A549 (cell line): ENCODE results near the gene PDGFC. TPM values are rescaled to one million over a fixed set of nuclear protein-coding genes. Genes with fewer than 3 reads are reported as not detected.

ENCODE experiments used
- ATAC-seq, 2 experiments: fragments of 200-7000 bp in 1 of 2; fragments of >200 bp in 1 of 2; cut with Nextera tagmentation in 1 of 2; cut with Tn5 transposase in 1 of 2; 3 replicates each; pipeline versions ENCODE4 v1.8.0 to v1.9.1; 2018 to 2020; ENCODE audit warnings: mild to moderate bottlenecking in 1 of 2, moderate library complexity in 1 of 2
- CTCF ChIA-PET: fragments of 300-600 bp; sonication (Branson Sonifier 250); formaldehyde crosslinking; extraction: SDS; loops from one replicate; lab custom pipeline; 2021; ENCODE audit warnings: antibody characterized with exemption, inconsistent platforms; lab: Yijun Ruan, JAX
- POLR2A ChIA-PET: fragments of 350-600 bp; formaldehyde crosslinking; extraction: SDS; loops from one replicate; lab custom pipeline; 2021; ENCODE audit warnings: antibody characterized with exemption, inconsistent platforms; lab: Yijun Ruan, JAX
- DNase-seq, 2 experiments: peaks; one replicate each; pipeline versions ENCODE4 v3.0.0 to v3.0.0-alpha.2; 2011 to 2016; ENCODE audit warnings: low read depth in 1 of 2, low spot score in 1 of 2
- FAIRE-seq: peaks from 2 replicates; lab custom pipeline; 2011; peaks lifted over from hg19 to GRCh38; lab: Jason Lieb, UNC
- H3K27ac ChIP-seq, 2 experiments: fragments of >200 bp; sonication (Bioruptor Twin); formaldehyde crosslinking; 3 replicates each; pipeline ENCODE4 v1.5.1; 2016 to 2017
- H3K4me1 ChIP-seq: fragments of >200 bp; sonication (Bioruptor Twin); formaldehyde crosslinking; 3 replicates; pipeline ENCODE4 v1.6.1; 2016
- H3K4me2 ChIP-seq: fragments of >200 bp; sonication (Bioruptor Twin); formaldehyde crosslinking; 3 replicates; pipeline ENCODE4 v1.6.1; 2016
- H3K4me3 ChIP-seq: fragments of >200 bp; sonication (Bioruptor Twin); formaldehyde crosslinking; 3 replicates; pipeline ENCODE4 v1.5.1; 2016
- H3K9me3 ChIP-seq: fragments of >200 bp; sonication (Bioruptor Twin); formaldehyde crosslinking; 3 replicates; pipeline ENCODE4 v1.6.1; 2016
- CEBPB ChIP-seq, 2 experiments: fragments of >200 bp in 1 of 2; sonication (Bioruptor Twin) in 1 of 2; formaldehyde crosslinking in 1 of 2; IDR thresholded peaks; 2 replicates each; pipeline ENCODE4 v1.6.1; 2012 to 2016
- CHD2 ChIP-seq: fragments of 150-350 bp; IDR thresholded peaks from 2 replicates; pipeline ENCODE4 v1.6.1; 2014; ENCODE audit warnings: low read length; ENCODE audit not compliant: partially characterized antibody
- CHD4 ChIP-seq: fragments of 200-600 bp; sonication (generic); IDR thresholded peaks from 2 replicates; pipeline ENCODE4 v1.6.1; 2016; ENCODE audit warnings: antibody characterized with exemption, mild to moderate bottlenecking, borderline replicate concordance
- CTCF ChIP-seq: fragments of >200 bp; sonication (Bioruptor Twin); formaldehyde crosslinking; IDR thresholded peaks from 3 replicates; pipeline ENCODE4 v1.5.1; 2016
- EP300 ChIP-seq, 2 experiments: fragments of >200 bp; sonication (Bioruptor Twin); formaldehyde crosslinking; IDR thresholded peaks; 2 replicates in 1 of 2; 3 replicates in 1 of 2; pipeline ENCODE4 v1.6.1; 2016 to 2017
- ESRRA ChIP-seq: fragments of 150-350 bp; IDR thresholded peaks from 2 replicates; pipeline ENCODE4 v1.6.1; 2014; ENCODE audit warnings: mild to moderate bottlenecking, low read length, borderline replicate concordance
- FOXS1 ChIP-seq: fragments of 250-450 bp; sonication (Bioruptor Pico); IDR thresholded peaks from 2 replicates; pipeline ENCODE4 v1.5.0; 2020; ENCODE audit warnings: mild to moderate bottlenecking, moderate library complexity
- HEYL ChIP-seq: fragments of 250-450 bp; sonication (Bioruptor Pico); IDR thresholded peaks from 2 replicates; pipeline ENCODE4 v1.8.0; 2021; ENCODE audit warnings: mild to moderate bottlenecking, moderate library complexity
- HMGXB4 ChIP-seq: fragments of 250-450 bp; sonication (Bioruptor Pico); IDR thresholded peaks from 2 replicates; pipeline ENCODE4 v1.5.0; 2021; ENCODE audit warnings: mild to moderate bottlenecking, moderate library complexity, borderline replicate concordance
- HOXA7 ChIP-seq: fragments of 250-450 bp; sonication (Bioruptor Pico); IDR thresholded peaks from 2 replicates; pipeline ENCODE4 v1.5.0; 2020; ENCODE audit warnings: mild to moderate bottlenecking, moderate library complexity
- HOXB13 ChIP-seq: fragments of 250-450 bp; sonication (Bioruptor Pico); IDR thresholded peaks from 2 replicates; pipeline ENCODE4 v1.5.0; 2020; ENCODE audit warnings: low read depth, mild to moderate bottlenecking, moderate library complexity
- KDM1A ChIP-seq: fragments of 200-600 bp; sonication (generic); IDR thresholded peaks from 2 replicates; pipeline ENCODE4 v1.6.1; 2016; ENCODE audit warnings: low read depth, mild to moderate bottlenecking
- KDM5A ChIP-seq: fragments of 200-600 bp; sonication (generic); IDR thresholded peaks from 2 replicates; pipeline ENCODE4 v1.6.1; 2016; ENCODE audit warnings: antibody characterized with exemption, mild to moderate bottlenecking
- MAFK ChIP-seq: fragments of 450-650 bp; IDR thresholded peaks from 2 replicates; pipeline ENCODE4 v1.6.1; 2014; ENCODE audit not compliant: partially characterized antibody
- MYC ChIP-seq: IDR thresholded peaks from 2 replicates; pipeline ENCODE4 v1.6.1; 2012; ENCODE audit warnings: mild to moderate bottlenecking, inconsistent platforms, low read length, improper control_type of control experiment, borderline replicate concordance
- NFE2L2 ChIP-seq: fragments of 150-350 bp; conservative IDR thresholded peaks from 2 replicates; pipeline ENCODE4 v1.6.1; 2014; ENCODE audit warnings: low read length
- NR3C1 ChIP-seq: fragments of >200 bp; sonication (Bioruptor Twin); formaldehyde crosslinking; IDR thresholded peaks from 3 replicates; pipeline ENCODE4 v1.6.1; 2017
- POLR2A ChIP-seq: IDR thresholded peaks from 2 replicates; pipeline ENCODE4 v1.6.1; 2012; ENCODE audit warnings: mild to moderate bottlenecking, low read length
- RCOR1 ChIP-seq: fragments of 150-350 bp; IDR thresholded peaks from 2 replicates; pipeline ENCODE4 v1.6.1; 2014; ENCODE audit warnings: antibody characterized with exemption, low read length, low read depth
- RFX5 ChIP-seq: fragments of 450-650 bp; IDR thresholded peaks from 2 replicates; pipeline ENCODE4 v1.7.1; 2014; ENCODE audit warnings: antibody characterized with exemption, mild to moderate bottlenecking, moderate library complexity
- RNF2 ChIP-seq: fragments of 200-600 bp; sonication (generic); IDR thresholded peaks from 2 replicates; pipeline ENCODE4 v1.6.1; 2016; ENCODE audit warnings: low read depth, mild to moderate bottlenecking, antibody characterized with exemption, moderate library complexity, borderline replicate concordance
- SREBF2 ChIP-seq: fragments of 450-650 bp; IDR thresholded peaks from 2 replicates; pipeline ENCODE4 v1.6.1; 2014; ENCODE audit warnings: mild to moderate bottlenecking, moderate library complexity
- ZNF302 ChIP-seq: fragments of 250-450 bp; sonication (Bioruptor Pico); IDR thresholded peaks from 2 replicates; pipeline ENCODE4 v1.9.0; 2021; ENCODE audit warnings: inconsistent platforms, mild to moderate bottlenecking, moderate library complexity
- WGBS: methylation state at CpG from one replicate; pipeline ENCODE4 v1.1.6; 2017; ENCODE audit errors: missing lambda C conversion rate; 5-methylcytosine and 5-hydroxymethylcytosine counted together
- polyA plus RNA-seq, 4 experiments: library from polyadenylated mRNA; depleted of rRNA in 3 of 4; stranded (reverse); fragments of >200 nt; fragmentation: RNase III in 1 of 4; extraction: RNeasy Plus Mini Kit Qiagen cat#74134 plus additional on column Dnase treatment in 1 of 4; gene quantifications; 2 replicates in 3 of 4; 3 replicates in 1 of 4; pipeline ENCODE4 v1.2.3, GENCODE V29; 2011 to 2017
- TF ChIP-seq, protein P1 (sequence below): IDR thresholded peaks from 2 replicates; pipeline ENCODE4 v1.6.1; 2012

Gene PDGFC
- polyA plus RNA-seq, 2 of the 4 experiments (the other 2 are of a cell fraction): 3.5 to 4.1 TPM

DNA sequence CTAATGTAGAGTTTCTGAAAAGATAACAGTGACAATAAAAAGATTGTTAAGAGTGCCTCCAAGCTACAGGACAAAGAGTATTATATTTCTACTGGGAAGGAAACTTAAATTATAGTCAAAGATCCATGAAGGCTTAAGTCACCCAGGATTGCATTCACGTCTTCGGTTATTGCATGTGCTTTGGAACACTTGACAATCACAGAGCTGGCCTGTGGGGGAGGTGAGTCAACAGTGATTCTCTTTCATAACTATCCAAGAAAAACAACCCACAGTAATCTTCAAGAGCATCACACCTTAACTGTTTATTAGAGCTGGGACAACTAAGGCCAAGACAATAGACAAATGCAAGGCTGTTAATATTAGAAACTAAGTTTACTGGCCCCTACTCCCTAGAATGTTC lies 40.3 kb downstream of the PDGFC start (continued):
- TF ChIP-seq KDM1A (no peak), ZNF302 (CRISPR knock-in tag) (no peak), HOXA7 (CRISPR knock-in tag) (no peak), CEBPB (IDR thresholded peaks at IDR 0.05) (peak; percentile 58 to 86), RNF2 (no peak)

GRCh38 chr4:156929386-156930105 lies 42.1 kb downstream of the PDGFC start:
- CTCF ChIA-PET: no interaction called here
- H3K9me3 ChIP-seq: 0 out of 3 replicates have a peak, but pooled peaks cover 6% of the 10 kb centered on the region
- TF ChIP-seq, protein P1, sequence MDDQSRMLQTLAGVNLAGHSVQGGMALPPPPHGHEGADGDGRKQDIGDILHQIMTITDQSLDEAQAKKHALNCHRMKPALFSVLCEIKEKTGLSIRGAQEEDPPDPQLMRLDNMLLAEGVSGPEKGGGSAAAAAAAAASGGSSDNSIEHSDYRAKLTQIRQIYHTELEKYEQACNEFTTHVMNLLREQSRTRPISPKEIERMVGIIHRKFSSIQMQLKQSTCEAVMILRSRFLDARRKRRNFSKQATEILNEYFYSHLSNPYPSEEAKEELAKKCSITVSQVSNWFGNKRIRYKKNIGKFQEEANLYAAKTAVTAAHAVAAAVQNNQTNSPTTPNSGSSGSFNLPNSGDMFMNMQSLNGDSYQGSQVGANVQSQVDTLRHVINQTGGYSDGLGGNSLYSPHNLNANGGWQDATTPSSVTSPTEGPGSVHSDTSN: no peak
- no peak for TF ChIP-seq NR3C1
- TF ChIP-seq CHD2: no peak
- no peak for TF ChIP-seq RCOR1
- no peak for TF ChIP-seq MAFK
- TF ChIP-seq KDM5A: no peak
- TF ChIP-seq EP300 (IDR thresholded peaks at IDR 0.05): no peak
- no peak for TF ChIP-seq MYC
- no peak for TF ChIP-seq HMGXB4
- no peak for TF ChIP-seq CTCF
- TF ChIP-seq POLR2A: no peak
- no peak for TF ChIP-seq ESRRA
- TF ChIP-seq RFX5: no peak
- no peak for TF ChIP-seq HOXB13 (CRISPR knock-in tag)
- TF ChIP-seq CHD4: no peak
- no peak for TF ChIP-seq HEYL
- no peak for TF ChIP-seq CEBPB (IDR thresholded peaks at IDR 0.05)
- no peak for TF ChIP-seq NFE2L2
- TF ChIP-seq, all 56 proteins: peak for 0
- H3K4me3 ChIP-seq: no peak overlapping the region
- FAIRE-seq (no peak), DNase-seq (no peak), ATAC-seq (no peak)
- 85% methylated on average over 3 of the region's 3 CpGs for WGBS
- peak overlapping the region; percentile 76 to 88; a peak in 4 of 6 replicates for H3K27ac ChIP-seq
- no peak overlapping the region for H3K4me2 ChIP-seq
- POLR2A ChIA-PET: no interaction called here
- peaks cover 30% of the 10 kb centered on the region; the same call in 2 of the 3 replicates for H3K4me1 ChIP-seq

GRCh38 chr4:156924774-156925315 lies 46.8 kb downstream of the PDGFC start:
- Histone ChIP-seq H3K9me3 (no peaks in the 10 kb centered on the region), H3K27ac (no peak overlapping the region), H3K4me1 (no peaks in the 10 kb centered on the region; the same call in 2 of the 3 replicates), H3K4me3 (no peak overlapping the region), H3K4me2 (no peak overlapping the region)
- no peak for ATAC-seq
- no peak for DNase-seq
- POLR2A ChIA-PET: no interaction called here
- no peak for FAIRE-seq
- CTCF ChIA-PET: no interaction called here
- TF ChIP-seq SREBF2 (no peak), CEBPB (IDR thresholded peaks at IDR 0.05) (no peak), FOXS1 (CRISPR knock-in tag) (no peak)
